Liver (tissue), 9 donors: Measurements from ENCODE around the gene C19orf25. TPM values are rescaled to one million over a fixed set of nuclear protein-coding genes. Genes with fewer than 3 reads are reported as not detected.

Experiments
- DNase-seq: peaks from one replicate; pipeline ENCODE4 v3.0.0-alpha.2; 2017; ENCODE audit warnings: low spot score
- H3K27ac ChIP-seq, 2 donors: one replicate each; pipeline ENCODE4 v1.7.0; 2013; ENCODE audit warnings: inconsistent platforms in 2 of 2, low read length in 2 of 2, control low read depth in 1 of 2, low read depth in 1 of 2, mild to moderate bottlenecking in 1 of 2
- H3K27me3 ChIP-seq, 4 donors: one replicate each; pipeline versions ENCODE4 v1.6.1 to v1.7.0; 2013; ENCODE audit warnings: low read length in 3 of 4, inconsistent platforms in 1 of 4, mild to moderate bottlenecking in 1 of 4, moderate library complexity in 1 of 4; ENCODE audit not compliant: control insufficient read depth in 4 of 4, insufficient read depth in 4 of 4
- H3K36me3 ChIP-seq, 4 donors: one replicate each; pipeline versions ENCODE4 v1.6.1 to v1.7.0; 2013; ENCODE audit warnings: low read length in 3 of 4, mild to moderate bottlenecking in 3 of 4, low read depth in 1 of 4, moderate library complexity in 1 of 4; ENCODE audit not compliant: control insufficient read depth in 4 of 4, insufficient read depth in 3 of 4
- H3K4me1 ChIP-seq, 4 donors: one replicate each; pipeline versions ENCODE4 v1.6.1 to v1.7.0; 2013; ENCODE audit warnings: low read length in 3 of 4, mild to moderate bottlenecking in 3 of 4, moderate library complexity in 1 of 4; ENCODE audit not compliant: control insufficient read depth in 4 of 4, insufficient read depth in 4 of 4
- H3K4me3 ChIP-seq, 3 donors: one replicate each; pipeline versions ENCODE4 v1.6.1 to v1.7.0; 2013; ENCODE audit warnings: low read length in 3 of 3, control low read depth in 1 of 3, low read depth in 1 of 3, mild to moderate bottlenecking in 1 of 3
- H3K9ac ChIP-seq, 2 donors: one replicate each; pipeline ENCODE4 v1.7.0; 2013; ENCODE audit warnings: low read length in 2 of 2, mild to moderate bottlenecking in 2 of 2, moderate library complexity in 2 of 2, control low read depth in 1 of 2, low read depth in 1 of 2
- H3K9me3 ChIP-seq, 4 donors: one replicate each; pipeline versions ENCODE4 v1.6.1 to v1.7.0; 2013; ENCODE audit warnings: low read length in 3 of 4; ENCODE audit not compliant: control insufficient read depth in 4 of 4
- ATF3 ChIP-seq: IDR thresholded peaks from 2 replicates; pipeline ENCODE4 v1.6.1; 2016; ENCODE audit warnings: antibody characterized with exemption
- CTCF ChIP-seq: fragments of 150-350 bp; IDR thresholded peaks from 2 replicates; pipeline ENCODE4 v1.5.1; 2017; ENCODE audit warnings: improper control_type of control experiment, low read depth, low read length; ENCODE audit not compliant: missing input control
- EGR1 ChIP-seq, 2 donors: IDR thresholded peaks; 2 replicates each; pipeline ENCODE4 v1.6.1; 2016 to 2018; ENCODE audit warnings: antibody characterized with exemption in 2 of 2, low read depth in 2 of 2
- FOXA1 ChIP-seq: IDR thresholded peaks from 2 replicates; pipeline ENCODE4 v1.6.1; 2016; ENCODE audit warnings: antibody characterized with exemption
- FOXA2 ChIP-seq: IDR thresholded peaks from 2 replicates; pipeline ENCODE4 v1.6.1; 2016; ENCODE audit warnings: antibody characterized with exemption
- GABPA ChIP-seq, 2 donors: IDR thresholded peaks in 1 of 2; conservative IDR thresholded peaks in 1 of 2; 2 replicates each; pipeline ENCODE4 v1.6.1; 2016; ENCODE audit warnings: antibody characterized with exemption in 2 of 2, mild to moderate bottlenecking in 1 of 2, moderate library complexity in 1 of 2
- HNF4A ChIP-seq, 2 donors: conservative IDR thresholded peaks; 2 replicates each; pipeline ENCODE4 v1.6.1; 2016; ENCODE audit warnings: antibody characterized with exemption in 2 of 2, mild to moderate bottlenecking in 2 of 2
- HNF4G ChIP-seq: IDR thresholded peaks from 2 replicates; pipeline ENCODE4 v1.6.1; 2016; ENCODE audit warnings: antibody characterized with exemption
- JUND ChIP-seq, 2 donors: IDR thresholded peaks; 2 replicates each; pipeline ENCODE4 v1.6.1; 2016; ENCODE audit warnings: antibody characterized with exemption in 2 of 2
- MAX ChIP-seq: IDR thresholded peaks from 2 replicates; pipeline ENCODE4 v1.6.1; 2016; ENCODE audit warnings: antibody characterized with exemption
- NR2F2 ChIP-seq: IDR thresholded peaks from 2 replicates; pipeline ENCODE4 v1.6.1; 2016; ENCODE audit warnings: antibody characterized with exemption
- RAD21 ChIP-seq, 2 donors: IDR thresholded peaks; 2 replicates each; pipeline ENCODE4 v1.6.1; 2016; ENCODE audit warnings: antibody characterized with exemption in 2 of 2, mild to moderate bottlenecking in 2 of 2
- REST ChIP-seq: IDR thresholded peaks from 2 replicates; pipeline ENCODE4 v1.6.1; 2016; ENCODE audit warnings: antibody characterized with exemption, mild to moderate bottlenecking
- RXRA ChIP-seq, 2 donors: IDR thresholded peaks; 2 replicates each; pipeline ENCODE4 v1.6.1; 2017 to 2018; ENCODE audit warnings: antibody characterized with exemption in 2 of 2, mild to moderate bottlenecking in 1 of 2
- SP1 ChIP-seq: IDR thresholded peaks from 2 replicates; pipeline ENCODE4 v1.6.1; 2018; ENCODE audit warnings: antibody characterized with exemption, mild to moderate bottlenecking
- TAF1 ChIP-seq: conservative IDR thresholded peaks from 2 replicates; pipeline ENCODE4 v1.6.1; 2016; ENCODE audit warnings: antibody characterized with exemption, mild to moderate bottlenecking
- YY1 ChIP-seq: IDR thresholded peaks from 2 replicates; pipeline ENCODE4 v1.6.1; 2016; ENCODE audit warnings: antibody characterized with exemption, mild to moderate bottlenecking
- ZBTB33 ChIP-seq: IDR thresholded peaks from 2 replicates; pipeline ENCODE4 v1.6.1; 2016; ENCODE audit warnings: antibody characterized with exemption
- WGBS: extraction: QIAGEN DNeasy Blood & Tissue Kit; methylation state at CpG from one replicate; pipeline ENCODE4 v1.1.7; 2013; 5-methylcytosine and 5-hydroxymethylcytosine counted together
- polyA plus RNA-seq, 2 donors: library from polyadenylated mRNA; stranded (reverse) in 1 of 2; unstranded in 1 of 2; fragments of 200-250 nt in 1 of 2; fragments of >200 nt in 1 of 2; fragmentation: Nextera tagmentation in 1 of 2; extraction: Ambion mirVana in 1 of 2; gene quantifications; one replicate each; pipeline versions ENCODE4 v1.2.1 to v1.2.3, GENCODE V29; 2013 to 2015
- total RNA-seq, 2 donors: library from RNA; depleted of rRNA; stranded (reverse); fragments of >200 nt; gene quantifications; one replicate each; pipeline ENCODE4 v1.2.3, GENCODE V29; 2014
- donor health status: healthy.
- donor health status: healthy.
- donor health status: healthy.
- donor health status: healthy.
- donor health status: healthy.

The C19orf25 gene
- total and polyA plus RNA-seq, 4 donors: 15.1 to 19.8 (median 18.5) TPM

- TF ChIP-seq REST (no peak), RAD21 (IDR thresholded peaks at IDR 0.05) (no peak)
Measured at GRCh38 chr19:1467490-1468273, 11.3 kb downstream of the C19orf25 start (continued).

- Histone ChIP-seq H3K9me3 (no peaks in the 10 kb centered on the region), H3K4me3 (no peak overlapping the region), H3K9ac (no peak overlapping the region), H3K4me1 (peaks cover 30 to 62% (median 44%) of the 10 kb centered on the region in 4 donors), H3K27ac (no peak overlapping the region), H3K27me3 (peaks cover 0 to 11% (median 7%) of the 10 kb centered on the region in 4 donors), H3K36me3 (no peaks in the 10 kb centered on the region)
- WGBS: 17% methylated on average over 36 of the region's 36 CpGs
- no peak for DNase-seq
- TF ChIP-seq CTCF (no peak), FOXA2 (no peak)
Measured at GRCh38 chr19:1467215-1467489, 11.9 kb downstream of the C19orf25 start.

- Histone ChIP-seq H3K36me3 (no peaks in the 10 kb centered on the region), H3K4me1 (peaks cover 30 to 58% (median 44%) of the 10 kb centered on the region in 4 donors), H3K9me3 (no peaks in the 10 kb centered on the region), H3K27me3 (peaks cover 0 to 11% (median 7%) of the 10 kb centered on the region in 4 donors), H3K27ac (no peak overlapping the region), H3K4me3 (no peak overlapping the region), H3K9ac (no peak overlapping the region)
- WGBS: 51% methylated on average over 70 of the region's 70 CpGs
- no peak for DNase-seq
- no peak for TF ChIP-seq HNF4A (conservative IDR thresholded peaks at IDR 0.05)
- no peak for TF ChIP-seq TAF1
- TF ChIP-seq ATF3: no peak
- no peak for TF ChIP-seq FOXA1
- TF ChIP-seq RAD21 (IDR thresholded peaks at IDR 0.05): no peak
- no peak for TF ChIP-seq EGR1 (IDR thresholded peaks at IDR 0.05; ENCODE audit: low read depth in 2 of 2)
- no peak for TF ChIP-seq GABPA (IDR thresholded peaks at IDR 0.05 in 1 of 2, conservative IDR thresholded peaks at IDR 0.05 in 1 of 2)
- no peak for TF ChIP-seq SP1
- TF ChIP-seq FOXA2: no peak
- no peak for TF ChIP-seq RXRA (IDR thresholded peaks at IDR 0.05)
- TF ChIP-seq HNF4G: no peak
- no peak for TF ChIP-seq YY1
- no peak for TF ChIP-seq NR2F2
- no peak for TF ChIP-seq CTCF
- TF ChIP-seq JUND (IDR thresholded peaks at IDR 0.05): no peak
- no peak for TF ChIP-seq ZBTB33
- TF ChIP-seq MAX: no peak
Measured at GRCh38 chr19:1466461-1467214, 12.4 kb downstream of the C19orf25 start.
